Activated CD8-positive, alpha-beta memory T cell treated with anti-CD3 and anti-CD28 coated beads, Interleukin-2, amount 50 U/mL, for 24 hours (primary cell): Measurements from ENCODE around the gene SH3RF1.
"Not testable (repeated sequence)": the region's sequence is repeated elsewhere in the genome, so short reads cannot be mapped to it uniquely, and the experiment has no call there.

Experiments
- DNase-seq: peaks from one replicate; pipeline ENCODE4 v3.0.0-alpha.2; 2020; ENCODE audit errors: extremely low read depth

The SH3RF1 gene

DNA sequence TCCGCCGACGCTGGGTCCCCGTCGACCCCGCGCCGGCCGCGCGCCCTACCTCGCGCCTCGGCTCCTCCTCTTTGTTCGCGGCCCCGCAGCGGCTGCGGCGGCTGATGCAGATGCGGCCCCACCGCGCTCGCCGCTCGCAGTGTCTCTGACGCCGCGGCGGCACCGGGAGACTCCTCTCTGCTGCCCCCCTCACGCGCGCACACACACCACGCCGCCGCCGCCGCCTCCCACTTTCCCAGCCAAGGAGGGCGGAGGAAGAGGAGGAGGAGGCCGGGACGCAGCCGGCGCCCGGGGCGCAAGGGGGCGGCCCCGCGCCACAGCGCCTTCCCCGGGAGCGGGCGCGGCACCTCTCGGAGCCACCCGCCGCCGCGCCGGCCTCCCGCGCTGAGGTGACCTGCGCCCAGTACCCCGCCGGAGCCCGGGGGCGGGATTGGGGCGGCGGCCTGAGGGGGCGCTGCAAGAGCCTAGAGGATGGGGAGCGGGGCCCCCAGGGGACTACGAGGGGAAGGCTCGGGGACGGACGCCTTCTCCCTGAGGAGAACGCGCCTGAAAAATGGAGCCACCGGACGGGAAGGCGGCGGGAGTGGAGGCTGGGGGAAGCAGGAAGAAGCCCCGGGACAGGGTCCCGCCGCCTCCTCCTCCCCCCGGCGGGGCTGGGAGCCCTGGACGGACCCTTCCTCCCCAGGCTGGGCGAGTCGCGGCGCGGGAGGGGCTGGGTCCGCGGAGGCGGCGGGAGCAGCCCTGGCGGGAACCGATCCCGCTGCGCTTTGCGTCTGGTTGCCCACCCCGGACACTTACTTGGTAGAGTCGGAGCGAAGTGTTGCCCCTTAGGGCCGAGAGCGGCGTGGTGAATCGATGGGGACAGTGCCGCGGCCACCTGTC lies at the start of gene SH3RF1:
Gene SH3RF1, minus strand, starts transcription at position 147 of the 882 bp plus-strand sequence. CDS start 1,744 bp downstream, outside the sequence.
- no peak for DNase-seq

DNA sequence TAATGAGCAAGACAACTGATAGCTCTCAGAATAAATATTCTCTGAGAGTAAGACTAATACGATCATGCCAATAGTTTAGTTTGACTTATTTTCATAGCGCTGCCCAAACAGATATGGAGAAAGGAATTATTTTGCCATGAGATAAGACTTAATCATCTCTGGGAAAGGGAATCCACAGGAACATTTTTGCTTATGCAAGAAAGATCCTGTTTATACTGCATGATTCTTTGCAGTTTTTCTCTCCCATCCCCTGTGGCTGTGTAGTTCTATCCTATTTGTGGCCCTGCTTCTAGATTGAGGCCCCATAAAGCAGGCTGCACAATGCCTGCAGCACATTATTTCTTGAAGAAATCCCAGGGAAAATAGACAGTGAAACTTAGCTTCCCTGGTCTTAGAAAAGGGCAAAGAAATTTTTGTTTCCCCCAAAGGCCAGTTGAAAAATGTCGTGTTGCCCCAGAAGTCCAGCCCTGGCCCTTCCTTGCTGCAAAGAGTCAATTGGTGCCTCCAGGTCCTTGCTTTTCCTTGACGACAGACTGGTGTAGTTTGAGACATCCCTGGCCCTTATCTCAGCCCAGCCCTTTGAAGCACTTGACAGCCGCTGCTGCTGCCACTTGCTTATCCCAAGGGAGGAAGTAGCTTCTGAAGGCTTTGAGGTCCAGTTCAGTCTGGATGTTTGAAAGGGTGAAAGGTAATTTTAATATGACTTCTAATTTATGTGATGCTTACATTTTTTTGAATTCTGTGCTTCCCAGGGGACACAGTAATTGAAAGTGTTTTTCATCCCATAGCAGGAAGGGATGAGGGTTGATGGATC lies 45.0 kb upstream of the SH3RF1 start:
- DNase-seq = no peak

DNA sequence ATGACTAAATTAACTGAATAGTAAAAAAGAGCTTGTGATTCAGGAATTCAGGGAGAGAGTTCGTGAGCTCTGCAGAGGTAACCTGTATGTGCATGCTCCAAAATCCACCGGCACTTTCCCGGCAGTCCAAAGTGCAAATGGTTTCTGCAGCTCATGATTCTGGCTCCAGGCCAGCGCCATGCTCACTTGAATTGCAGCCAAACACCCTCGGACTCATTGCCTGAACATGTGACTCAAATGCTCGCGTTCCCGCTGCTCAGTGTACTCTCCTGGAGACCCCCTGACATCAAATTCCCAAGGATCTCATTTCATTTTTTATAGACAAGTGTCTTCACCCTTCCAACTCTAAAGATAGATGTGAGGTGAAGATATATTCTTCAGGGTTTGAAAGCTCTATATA lies 44.1 kb upstream of the SH3RF1 start:
- no peak for DNase-seq

DNA sequence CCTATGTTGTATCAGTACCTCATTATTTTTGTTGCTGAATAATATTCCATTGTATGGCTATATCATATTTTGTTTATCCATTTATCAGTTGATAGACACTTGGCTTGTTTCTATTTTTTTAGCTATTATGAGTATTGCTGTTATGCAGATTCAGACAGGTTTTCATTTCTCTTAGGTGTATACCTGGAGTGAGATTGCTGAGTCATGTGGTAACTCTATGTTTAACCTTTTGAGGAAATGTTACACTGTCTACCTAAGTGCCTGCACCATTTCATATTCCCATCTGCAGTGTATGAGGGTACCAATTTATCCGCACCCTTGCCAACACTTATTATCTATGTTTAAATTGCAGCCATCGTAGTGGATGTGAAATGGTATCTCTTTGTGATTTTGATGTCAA lies 43.0 kb upstream of the SH3RF1 start:
- DNase-seq = no peak

DNA sequence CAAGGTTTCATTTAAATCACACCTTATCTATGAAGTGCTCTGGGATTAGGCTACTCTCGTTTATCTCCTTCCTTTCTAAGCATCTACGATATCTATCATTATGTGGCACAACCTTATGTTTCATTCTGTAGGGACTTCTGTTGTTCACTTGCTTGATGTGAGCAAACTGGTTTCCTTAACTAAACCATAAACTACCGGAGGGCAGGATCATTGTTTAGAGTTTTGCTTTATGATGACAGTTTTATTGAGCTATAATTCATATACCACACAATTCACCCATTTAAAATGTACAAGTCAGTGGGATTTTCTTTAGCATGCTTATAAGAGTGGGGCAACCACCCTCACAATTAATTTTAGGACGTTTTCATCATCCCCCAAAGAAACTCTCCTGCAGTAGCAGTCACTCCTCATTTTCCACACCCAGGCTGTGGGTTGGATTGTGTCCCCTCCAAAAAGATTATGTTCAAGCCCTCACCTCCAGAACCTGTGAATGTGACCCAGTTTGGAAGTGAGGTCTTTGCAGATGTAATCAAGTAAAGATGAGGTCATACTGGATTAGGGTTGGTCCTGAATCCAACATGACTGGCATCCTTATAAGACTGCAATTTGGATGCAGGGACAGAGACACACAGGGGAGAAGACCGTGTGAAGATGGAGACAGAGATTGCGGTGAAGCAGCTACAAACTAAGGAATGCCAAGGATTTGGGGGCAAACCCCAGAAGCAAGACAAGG lies 42.1 kb upstream of the SH3RF1 start:
- DNase-seq = no peak

DNA sequence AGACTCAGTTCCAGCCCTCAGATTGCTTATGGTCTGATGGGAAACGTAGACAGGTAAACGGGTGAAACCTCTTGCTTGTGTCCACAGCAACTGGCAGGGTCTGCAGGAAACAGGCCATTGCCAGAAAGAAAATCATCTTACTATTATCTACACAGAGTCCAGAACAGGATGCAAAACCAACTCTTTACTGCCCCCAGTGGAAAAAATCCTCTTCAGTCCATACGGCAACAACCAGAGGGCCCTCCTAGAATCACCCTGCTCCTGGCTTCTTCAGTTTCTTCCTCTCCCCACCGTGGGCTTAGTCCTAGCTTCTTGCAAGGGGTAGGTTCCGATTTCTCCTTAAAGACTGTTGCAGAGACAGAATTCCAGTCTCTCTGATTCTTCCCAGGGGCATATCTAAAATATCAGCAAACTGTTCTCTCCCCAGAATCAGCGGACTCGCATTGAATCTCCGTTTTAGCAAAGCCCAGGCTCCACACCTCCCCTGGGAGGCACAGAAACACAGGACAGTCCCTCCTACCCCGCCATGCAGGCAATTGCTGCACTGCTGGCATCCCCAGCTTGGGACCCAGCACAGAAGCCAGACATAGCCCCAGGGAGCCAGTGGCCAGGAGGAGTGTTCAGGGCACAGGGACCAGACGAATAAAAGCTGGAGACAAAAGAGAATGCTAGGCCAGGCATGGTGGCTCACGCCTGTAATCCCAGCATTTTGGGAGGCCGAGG lies 41.0 kb upstream of the SH3RF1 start:
- DNase-seq = no peak

DNA sequence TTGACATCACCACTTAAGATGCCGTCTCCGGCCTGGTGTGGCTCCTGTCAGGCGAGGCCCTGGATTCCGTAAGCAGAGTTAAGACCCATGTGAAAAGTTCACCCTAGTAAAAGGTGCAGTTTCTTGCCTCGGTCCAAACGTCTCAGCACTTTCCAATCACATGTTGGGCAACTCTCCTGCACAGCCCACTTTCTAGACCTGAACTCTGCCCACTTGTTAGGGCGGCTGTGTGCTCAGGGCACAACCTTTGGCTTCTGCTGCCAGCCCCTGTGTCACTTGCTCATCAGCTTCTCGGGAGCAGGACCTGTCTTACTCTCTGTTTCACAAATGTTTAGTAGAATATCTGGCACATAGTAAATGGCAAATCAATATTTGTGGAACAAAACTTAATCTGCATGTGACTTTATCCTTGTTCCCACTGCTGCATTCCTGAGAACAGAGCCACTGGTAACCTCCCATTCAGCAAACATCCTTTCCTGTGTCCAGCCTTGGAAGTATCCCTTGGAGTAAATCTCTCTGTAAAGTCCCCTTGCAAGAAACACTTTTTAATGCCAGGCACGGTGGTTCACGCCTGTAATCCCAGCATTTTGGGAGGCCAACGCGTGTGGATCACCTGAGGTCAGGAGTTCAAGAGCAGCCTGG lies 38.7 kb upstream of the SH3RF1 start:
- DNase-seq = no peak

DNA sequence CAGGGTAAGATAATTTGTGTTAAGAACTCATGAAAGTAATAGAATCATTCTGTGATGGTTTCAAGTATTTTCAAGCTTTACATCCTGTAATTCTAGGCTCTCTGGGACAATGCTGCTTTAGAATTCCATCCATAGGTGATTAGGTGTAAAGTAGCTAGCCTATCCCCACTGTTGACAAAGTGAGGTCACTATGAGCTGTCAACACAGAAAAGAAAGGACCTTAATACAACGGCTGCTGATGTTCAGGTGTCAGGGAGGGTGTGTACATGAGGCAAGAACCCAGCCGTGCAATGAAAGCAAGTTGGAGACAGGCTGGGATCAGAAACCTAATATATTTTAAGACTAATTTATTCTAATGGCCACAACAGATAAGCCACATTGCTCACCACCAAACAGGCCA lies 36.8 kb upstream of the SH3RF1 start:
- no peak for DNase-seq

DNA sequence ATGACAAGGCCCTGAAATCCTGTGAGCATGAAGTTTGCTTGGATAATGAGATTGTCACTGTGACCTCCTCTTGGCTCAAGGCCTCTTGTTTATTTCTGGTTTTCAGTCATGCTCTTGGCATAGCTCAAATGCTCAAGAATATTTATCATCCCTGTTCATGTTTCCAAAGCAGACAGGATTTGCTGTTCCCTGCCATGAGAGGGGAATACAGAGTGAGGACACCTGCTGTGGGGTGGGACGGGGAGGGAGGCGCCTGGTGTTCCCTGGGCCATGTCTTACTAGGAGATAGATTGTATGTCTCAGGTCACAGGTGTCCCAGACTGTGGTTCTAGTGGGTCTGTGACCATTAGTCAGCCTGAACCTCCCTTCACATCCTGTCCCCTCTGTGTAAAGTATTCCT lies 34.9 kb upstream of the SH3RF1 start:
- no peak for DNase-seq

DNA sequence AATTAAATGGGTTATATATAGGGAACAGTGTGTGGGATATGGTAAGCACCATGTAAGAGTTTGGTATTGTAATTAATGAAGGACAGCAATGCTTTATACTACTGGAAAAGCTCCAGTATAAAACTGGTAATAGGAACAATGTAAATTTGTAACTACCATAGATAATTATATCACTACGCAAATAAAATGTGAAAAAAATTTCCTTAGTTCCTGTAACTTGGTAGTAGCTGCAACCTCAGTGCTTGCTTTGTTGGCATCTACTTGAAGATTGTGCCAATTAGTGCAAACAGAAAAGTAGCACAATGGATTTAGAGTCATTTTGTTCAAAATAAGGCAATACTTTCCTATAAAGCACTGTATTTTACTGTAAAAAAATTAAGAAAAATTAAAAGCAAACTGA lies 34.4 kb upstream of the SH3RF1 start:
- no peak for DNase-seq

DNA sequence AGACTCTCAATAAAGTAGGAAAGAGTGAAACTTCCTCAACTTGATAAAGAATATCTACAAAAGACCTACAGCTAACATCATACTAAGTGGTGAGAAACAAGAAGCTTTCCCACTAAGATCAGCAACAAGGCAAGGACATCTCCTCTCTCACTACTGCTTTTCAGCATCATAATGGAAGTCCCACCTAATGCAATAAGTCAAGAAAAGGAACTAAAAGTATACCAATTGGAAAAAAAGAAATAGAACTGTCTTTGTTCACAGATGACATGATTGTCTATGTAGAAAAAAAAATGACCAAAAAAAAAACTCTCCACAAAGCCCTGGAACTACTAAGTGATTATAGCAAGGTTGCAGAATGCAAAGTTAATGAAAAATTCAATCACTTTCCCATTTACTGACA lies 25.1 kb upstream of the SH3RF1 start:
- no peak for DNase-seq

DNA sequence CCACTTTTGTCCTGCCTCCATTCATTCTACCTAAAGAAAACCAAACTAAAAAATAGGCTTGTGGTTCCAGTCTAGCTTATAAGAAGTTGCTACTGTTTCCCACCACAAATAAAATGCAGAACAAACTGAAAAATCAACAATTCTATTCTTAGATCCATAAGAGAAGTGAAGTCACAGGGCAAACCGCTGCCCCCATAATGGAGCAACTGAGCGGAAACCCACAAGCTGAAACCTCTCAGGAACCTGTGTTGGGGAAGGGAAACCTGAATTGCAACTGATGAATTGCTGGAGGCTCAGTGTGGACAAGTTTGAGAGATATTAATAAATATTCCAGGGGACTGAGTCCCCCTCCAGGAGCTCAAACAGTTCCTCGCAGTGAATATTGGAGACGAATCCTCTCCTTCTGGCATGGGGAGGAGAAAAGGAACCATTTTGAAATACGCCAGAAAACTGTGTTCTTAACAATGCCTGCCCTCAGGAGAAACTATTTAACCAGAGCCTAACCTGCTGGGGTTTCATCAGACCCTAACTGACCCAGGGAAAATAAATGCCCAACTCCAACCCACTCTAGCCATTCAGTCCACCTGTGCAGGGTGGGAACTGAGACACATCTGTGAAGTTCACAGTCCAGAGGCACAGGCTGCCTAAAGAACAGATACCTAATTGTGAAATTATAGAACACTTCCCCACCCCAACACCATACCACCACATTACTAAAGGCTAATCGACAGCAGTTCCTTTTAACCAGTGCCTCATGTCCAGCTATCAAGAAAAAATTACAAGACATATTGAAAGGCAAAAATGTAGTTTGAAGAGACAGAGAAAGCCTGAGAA lies 22.8 kb upstream of the SH3RF1 start:
- no peak for DNase-seq

DNA sequence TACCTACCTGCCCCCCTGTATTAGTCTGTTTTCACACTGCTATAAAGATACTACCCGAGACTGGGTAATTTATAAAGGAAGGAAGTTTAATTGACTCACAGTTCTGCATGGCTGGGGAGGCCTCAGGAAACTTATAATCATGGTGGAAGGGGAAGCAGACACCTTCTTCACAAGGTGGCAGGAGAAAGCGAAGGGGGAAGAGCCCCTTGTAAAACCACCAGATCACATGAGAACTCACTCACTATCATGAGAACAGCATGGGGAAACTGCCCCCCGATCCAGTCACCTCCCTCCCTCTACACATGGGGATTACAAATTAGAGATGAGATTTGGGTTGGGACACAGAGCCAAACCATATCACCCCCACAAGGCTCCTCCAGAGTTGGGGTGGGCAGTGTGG lies 17.2 kb upstream of the SH3RF1 start:
- not testable (repeated sequence) for DNase-seq

DNA sequence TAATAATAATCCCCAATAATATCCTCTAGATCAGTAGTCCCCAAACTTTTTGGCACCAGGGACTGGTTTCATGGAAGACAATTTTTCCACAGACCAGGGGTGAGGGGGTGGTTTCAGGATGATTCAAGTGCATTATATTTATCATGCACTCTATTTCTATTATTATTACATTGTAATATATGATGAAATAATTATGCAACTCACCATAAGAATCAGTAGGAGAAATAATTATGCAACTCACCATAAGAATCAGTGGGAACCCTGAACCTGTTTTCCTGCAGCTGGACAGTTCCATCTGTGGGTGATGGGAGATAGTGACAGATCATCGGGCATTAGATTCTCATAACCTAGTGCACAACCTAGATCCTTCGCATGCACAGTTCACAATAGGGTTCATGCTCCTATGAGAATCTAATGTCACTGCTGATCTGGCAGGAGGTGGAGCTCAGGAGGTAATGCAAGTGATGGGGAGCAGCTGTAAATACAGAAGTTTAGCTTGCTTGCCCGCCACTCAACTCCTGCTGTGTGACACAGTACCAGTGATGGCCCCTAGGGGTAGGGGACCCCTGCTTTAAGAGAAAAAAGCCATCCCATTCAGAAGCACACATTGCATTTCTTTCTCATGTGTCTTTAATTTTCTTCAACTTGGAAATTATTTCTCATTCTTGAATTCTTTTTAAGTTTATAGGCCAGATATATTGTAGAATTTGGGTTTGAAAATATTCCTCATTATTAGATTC lies 16.0 kb upstream of the SH3RF1 start:
- DNase-seq = no peak

DNA sequence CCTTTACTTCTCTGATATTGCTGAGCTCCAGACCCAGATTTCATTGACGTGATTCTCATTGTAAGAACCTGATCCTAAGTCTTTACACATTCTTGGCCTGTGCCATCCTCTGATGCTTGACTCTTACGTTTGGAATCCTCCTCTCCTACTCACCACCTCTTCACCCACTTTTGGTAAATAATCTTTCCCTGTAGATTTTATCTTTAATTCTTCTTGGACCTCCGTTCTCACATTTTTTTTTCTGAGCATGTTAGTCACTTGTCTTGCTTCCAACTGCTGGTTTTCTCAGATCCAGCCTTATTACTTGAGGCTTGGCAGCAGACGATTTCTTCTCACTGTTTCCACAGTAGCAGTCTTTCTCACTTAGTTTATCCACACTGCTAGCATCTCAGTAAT lies 12.4 kb upstream of the SH3RF1 start:
- no peak for DNase-seq

DNA sequence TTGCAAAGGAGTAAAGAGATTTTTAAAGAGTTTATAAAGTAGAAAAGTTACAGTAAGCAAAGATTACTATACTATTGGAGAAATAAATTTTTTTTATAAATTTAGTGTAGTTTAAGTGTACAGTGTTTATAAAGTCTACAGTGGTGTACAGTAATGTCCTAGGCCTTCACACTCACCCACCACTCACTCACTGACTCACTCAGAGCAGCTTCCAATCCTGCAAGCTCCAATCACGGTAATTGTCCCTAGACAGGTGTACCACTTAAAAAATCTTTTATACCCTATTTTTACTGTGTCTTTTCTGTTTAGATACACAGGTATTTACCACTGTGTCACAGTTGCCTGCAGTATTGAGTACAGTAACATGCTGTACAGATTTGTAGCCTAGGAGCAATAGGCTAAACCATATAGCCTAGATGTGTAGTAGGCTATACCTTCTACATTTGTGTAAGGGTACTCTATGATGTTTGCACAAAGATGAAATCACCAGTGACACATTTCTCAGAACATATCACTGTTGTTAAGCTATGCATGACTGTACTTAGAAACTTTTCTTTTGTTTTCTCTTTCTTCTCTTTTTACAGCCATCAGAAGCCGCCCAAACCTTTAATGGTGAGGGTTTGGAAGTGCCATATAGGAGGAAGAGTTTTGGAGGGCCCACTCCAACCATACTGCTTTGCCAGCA lies 11.8 kb upstream of the SH3RF1 start:
- DNase-seq = no peak

DNA sequence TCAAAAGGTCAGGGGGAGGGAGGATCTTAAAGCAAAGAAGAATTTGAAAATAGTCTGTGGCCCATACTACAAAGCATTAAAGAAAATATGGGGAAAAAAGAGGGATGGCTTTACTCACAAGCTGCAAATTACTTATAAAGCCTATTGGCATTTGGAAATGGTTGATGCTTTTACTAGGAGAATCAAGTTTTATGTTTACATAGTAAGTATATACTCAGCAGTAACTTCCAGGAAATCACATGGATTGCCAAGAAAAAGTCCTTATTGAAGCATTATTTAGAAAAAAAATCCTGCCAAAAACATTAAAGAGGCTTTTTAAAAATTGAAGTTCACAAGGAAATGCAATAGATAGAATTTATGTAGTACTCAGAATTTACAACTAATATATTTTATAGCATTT lies 8.4 kb upstream of the SH3RF1 start:
- no peak for DNase-seq

DNA sequence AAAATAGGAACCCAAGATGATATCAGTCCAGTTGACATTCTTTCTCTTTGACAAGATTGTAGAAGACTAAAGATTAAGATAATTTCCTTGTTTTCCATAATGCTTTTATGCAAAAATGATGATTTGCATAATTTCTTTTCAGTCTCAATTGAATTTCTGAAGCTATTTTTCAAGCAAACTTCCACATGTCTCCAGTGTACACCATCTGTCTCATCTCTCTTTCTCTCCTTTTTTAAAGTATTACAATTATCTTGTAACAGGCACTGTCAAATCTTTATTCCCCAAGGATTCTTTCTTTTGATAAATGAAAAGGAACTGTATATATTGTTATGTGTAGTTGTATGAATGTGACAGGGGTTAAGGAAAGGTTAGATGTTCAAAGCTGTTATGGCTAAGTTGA lies 7.9 kb upstream of the SH3RF1 start:
- DNase-seq = no peak

DNA sequence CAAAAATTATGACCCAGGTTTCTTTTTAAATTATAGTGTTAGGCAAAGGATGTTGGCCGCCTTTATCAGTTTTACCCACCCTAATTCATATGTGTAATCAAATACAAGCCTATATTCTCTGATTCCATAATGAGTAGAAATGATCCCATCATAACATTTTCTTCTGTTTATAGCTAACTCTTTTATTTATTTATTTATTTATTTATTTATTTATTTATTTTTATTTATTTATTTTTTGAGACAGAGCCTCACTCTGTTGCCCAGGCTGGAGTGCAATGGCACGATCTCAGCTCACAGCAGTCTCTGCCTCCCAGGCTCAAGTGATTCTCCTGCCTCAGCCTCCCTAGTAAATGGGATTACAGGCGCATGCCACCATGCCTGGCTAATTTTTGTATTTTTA lies 7.1 kb upstream of the SH3RF1 start:
- DNase-seq = not testable (repeated sequence)
